ENCODE results near the gene SLC7A9. TPM values are rescaled to one million over a fixed set of nuclear protein-coding genes. Genes with fewer than 3 reads are reported as not detected.

Gene SLC7A9
- polyA plus RNA-seq, 1 donor (not counting 4 experiments of a cell fraction or from before 2014, with no cell fraction given): 0.20 TPM

DNA sequence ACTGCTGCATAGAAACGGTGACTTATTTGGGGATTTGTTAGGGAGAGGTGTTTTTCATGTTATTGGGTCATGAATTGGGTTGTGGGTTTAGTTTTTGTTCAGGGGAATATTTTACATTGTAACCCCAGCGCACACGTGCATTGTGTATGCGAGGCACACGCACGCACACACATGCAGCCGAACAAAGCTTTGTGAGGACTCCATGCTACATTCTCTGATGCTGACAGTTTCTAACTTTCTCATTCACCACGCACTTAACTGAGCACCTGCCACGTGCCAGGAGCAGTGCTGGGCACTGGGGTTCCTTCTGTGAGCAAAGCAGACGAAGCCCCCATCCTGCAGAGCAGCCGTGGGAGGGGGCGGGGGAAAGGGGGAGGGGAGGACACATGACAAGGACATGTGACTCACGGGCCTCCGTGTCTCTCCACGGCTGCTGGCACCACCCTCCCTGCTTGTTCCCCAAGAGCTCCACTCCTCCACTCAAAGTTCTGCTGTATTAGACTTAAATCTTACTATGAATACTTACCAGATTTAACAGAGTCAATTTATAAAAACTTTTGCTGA, 55.6 kb downstream of the SLC7A9 start:
- FAIRE-seq: no peak
- DNase-seq (ENCODE audit: low read depth, low spot score): no peak
- no peak overlapping the region for H2AFZ ChIP-seq (ENCODE audit: control insufficient read depth, low read length)

DNA sequence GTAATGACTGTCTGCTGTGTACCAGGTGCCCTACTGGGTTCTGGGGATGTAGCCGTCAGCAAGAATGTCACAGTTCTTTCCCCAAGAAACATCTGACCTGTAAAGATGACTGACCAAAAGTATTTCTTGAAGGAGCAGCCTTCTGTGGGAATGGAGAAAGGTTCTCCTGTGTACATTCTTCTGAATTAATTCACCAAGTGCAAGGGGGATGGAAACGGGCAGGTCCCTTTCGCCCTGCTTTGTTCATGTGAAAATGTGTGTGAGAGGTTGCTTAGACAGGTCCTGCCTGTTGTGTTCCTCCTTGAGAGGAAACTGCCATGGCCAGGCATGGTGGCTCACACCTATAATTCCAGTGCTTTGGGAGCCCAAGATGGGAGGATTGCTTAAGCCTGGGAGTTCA, 57.0 kb downstream of the SLC7A9 start:
- DNase-seq (ENCODE audit: low read depth, low spot score): no peak
- no peak overlapping the region for H3K27ac ChIP-seq (ENCODE audit: control insufficient read depth, insufficient read depth, low read length)
- no peak overlapping the region for H2AFZ ChIP-seq (ENCODE audit: control insufficient read depth, low read length)
- FAIRE-seq: no peak
- dilution Hi-C loops (cut with MboI; ENCODE audit: extremely low pct_ligation_motif_present, low sequenced_read_pairs): no loop called here
- peaks cover 3% of the 10 kb centered on the region for H3K4me1 ChIP-seq (ENCODE audit: control insufficient read depth, extremely low read depth, insufficient read depth, low read length)
- TF ChIP-seq, protein P1, sequence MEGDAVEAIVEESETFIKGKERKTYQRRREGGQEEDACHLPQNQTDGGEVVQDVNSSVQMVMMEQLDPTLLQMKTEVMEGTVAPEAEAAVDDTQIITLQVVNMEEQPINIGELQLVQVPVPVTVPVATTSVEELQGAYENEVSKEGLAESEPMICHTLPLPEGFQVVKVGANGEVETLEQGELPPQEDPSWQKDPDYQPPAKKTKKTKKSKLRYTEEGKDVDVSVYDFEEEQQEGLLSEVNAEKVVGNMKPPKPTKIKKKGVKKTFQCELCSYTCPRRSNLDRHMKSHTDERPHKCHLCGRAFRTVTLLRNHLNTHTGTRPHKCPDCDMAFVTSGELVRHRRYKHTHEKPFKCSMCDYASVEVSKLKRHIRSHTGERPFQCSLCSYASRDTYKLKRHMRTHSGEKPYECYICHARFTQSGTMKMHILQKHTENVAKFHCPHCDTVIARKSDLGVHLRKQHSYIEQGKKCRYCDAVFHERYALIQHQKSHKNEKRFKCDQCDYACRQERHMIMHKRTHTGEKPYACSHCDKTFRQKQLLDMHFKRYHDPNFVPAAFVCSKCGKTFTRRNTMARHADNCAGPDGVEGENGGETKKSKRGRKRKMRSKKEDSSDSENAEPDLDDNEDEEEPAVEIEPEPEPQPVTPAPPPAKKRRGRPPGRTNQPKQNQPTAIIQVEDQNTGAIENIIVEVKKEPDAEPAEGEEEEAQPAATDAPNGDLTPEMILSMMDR (optimal IDR thresholded peaks at IDR 0.05 in 1 of 3, IDR thresholded peaks at IDR 0.05 in 1 of 3, conservative IDR thresholded peaks at IDR 0.05 in 1 of 3; ENCODE audit: extremely low read depth in 1 of 3, insufficient read depth in 2 of 3, low read length in 3 of 3): no peak
- TF ChIP-seq EZH2 (IDR thresholded peaks at IDR 0.05; ENCODE audit: low read length): no peak
- no peaks in the 10 kb centered on the region for H3K9me1 ChIP-seq (ENCODE audit: control insufficient read depth, extremely low read depth, insufficient read depth, low read length)
- H3K4me3 ChIP-seq (ENCODE audit: control insufficient read depth in 2 of 3, extremely low read depth in 1 of 3, insufficient read depth in 2 of 3, low read depth in 1 of 3, low read length in 3 of 3): no peak overlapping the region
- H3K9ac ChIP-seq (ENCODE audit: control insufficient read depth, extremely low read depth, insufficient read depth, low read length): no peak overlapping the region
- H3K36me3 ChIP-seq (ENCODE audit: control insufficient read depth in 2 of 2, extremely low read depth in 1 of 2, insufficient read depth in 2 of 2, low read length in 2 of 2): no peaks in the 10 kb centered on the region
- no peaks in the 10 kb centered on the region for H4K20me1 ChIP-seq (ENCODE audit: control insufficient read depth, extremely low read depth, insufficient read depth, low read length)
- no peaks in the 10 kb centered on the region for H3K27me3 ChIP-seq (ENCODE audit: control insufficient read depth, extremely low read depth, insufficient read depth, low read length)
- H3K79me2 ChIP-seq (ENCODE audit: control insufficient read depth, insufficient read depth, low read length): no peaks in the 10 kb centered on the region
- no peak overlapping the region for H3K4me2 ChIP-seq (ENCODE audit: control insufficient read depth, extremely low read depth, insufficient read depth, low read depth, low read length)
- H3K9me3 ChIP-seq (ENCODE audit: control insufficient read depth, low read depth, low read length): no peaks in the 10 kb centered on the region

More for the DNA sequence above, 55.6 kb downstream of the SLC7A9 start:
- Histone ChIP-seq H4K20me1 (ENCODE audit: control insufficient read depth, extremely low read depth, insufficient read depth, low read length) (no peaks in the 10 kb centered on the region), H3K36me3 (ENCODE audit: control insufficient read depth in 2 of 2, extremely low read depth in 1 of 2, insufficient read depth in 2 of 2, low read length in 2 of 2) (no peaks in the 10 kb centered on the region), H3K4me2 (ENCODE audit: control insufficient read depth, extremely low read depth, insufficient read depth, low read depth, low read length) (no peak overlapping the region), H3K27me3 (ENCODE audit: control insufficient read depth, extremely low read depth, insufficient read depth, low read length) (no peaks in the 10 kb centered on the region), H3K9ac (ENCODE audit: control insufficient read depth, extremely low read depth, insufficient read depth, low read length) (no peak overlapping the region), H3K79me2 (ENCODE audit: control insufficient read depth, insufficient read depth, low read length) (no peaks in the 10 kb centered on the region), H3K9me1 (ENCODE audit: control insufficient read depth, extremely low read depth, insufficient read depth, low read length) (no peaks in the 10 kb centered on the region), H3K27ac (ENCODE audit: control insufficient read depth, insufficient read depth, low read length) (no peak overlapping the region), H3K9me3 (ENCODE audit: control insufficient read depth, low read depth, low read length) (no peaks in the 10 kb centered on the region), H3K4me1 (ENCODE audit: control insufficient read depth, extremely low read depth, insufficient read depth, low read length) (peaks cover 3% of the 10 kb centered on the region), H3K4me3 (ENCODE audit: control insufficient read depth in 2 of 3, extremely low read depth in 1 of 3, insufficient read depth in 2 of 3, low read depth in 1 of 3, low read length in 3 of 3) (no peak overlapping the region)
- dilution Hi-C loops (cut with MboI; ENCODE audit: extremely low pct_ligation_motif_present, low sequenced_read_pairs): no loop called here
- TF ChIP-seq, protein P1 (optimal IDR thresholded peaks at IDR 0.05 in 1 of 3, IDR thresholded peaks at IDR 0.05 in 1 of 3, conservative IDR thresholded peaks at IDR 0.05 in 1 of 3; ENCODE audit: extremely low read depth in 1 of 3, insufficient read depth in 2 of 3, low read length in 3 of 3): no peak

Data from keratinocyte (primary cell).